HG02981 (cell line): Measurements from ENCODE around the gene HOMER1.

Experiments
- ATAC-seq: cut with Tn5 transposase; IDR thresholded peaks from one replicate; pipeline ENCODE4 v1.9.1; 2021; ENCODE audit warnings: mild to moderate bottlenecking, moderate library complexity; ENCODE audit not compliant: unreplicated experiment

The HOMER1 gene

DNA sequence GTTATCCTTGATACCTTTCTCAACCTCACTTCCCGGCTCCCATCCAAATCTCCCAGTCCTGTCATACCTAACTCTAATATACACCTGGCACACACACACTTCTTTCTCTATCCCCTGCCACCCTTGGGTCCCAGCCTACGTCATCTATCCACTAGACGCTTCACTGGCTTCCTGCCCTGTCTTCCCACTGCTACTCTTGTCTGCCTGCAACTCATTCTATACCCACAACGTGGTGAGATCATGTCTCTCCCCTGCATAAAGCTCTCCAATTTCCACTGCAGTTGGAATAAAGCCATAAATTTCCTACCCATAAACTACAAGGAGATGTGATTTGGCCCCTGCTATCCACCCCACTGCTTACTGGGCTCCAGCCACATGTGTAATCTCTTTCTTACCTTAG, 184.5 kb downstream of the HOMER1 start:
- ATAC-seq: no peak
